HepG2 (cell line): ENCODE measurements around the gene FZD7. TPM values are rescaled to one million over a fixed set of nuclear protein-coding genes. Genes with fewer than 3 reads are reported as not detected.

Experiments used
- KIAA2018 ChIP-seq: sonication (generic); formaldehyde crosslinking; IDR thresholded peaks from 2 replicates; pipeline ENCODE4 v1.5.0; 2020; ENCODE audit warnings: mild to moderate bottlenecking, missing genetic modification reagents, borderline replicate concordance
- ZBED4 ChIP-seq: sonication (generic); formaldehyde crosslinking; IDR thresholded peaks from 2 replicates; pipeline ENCODE4 v1.4.0; 2020; ENCODE audit warnings: missing genetic modification reagents, borderline replicate concordance
- ZNF619 ChIP-seq: sonication (generic); formaldehyde crosslinking; IDR thresholded peaks from 2 replicates; pipeline ENCODE4 v1.4.0; 2020; ENCODE audit warnings: mild to moderate bottlenecking, missing genetic modification reagents
- polyA plus RNA-seq, 8 experiments: library from polyadenylated mRNA; depleted of rRNA in 3 of 8; stranded (reverse) in 7 of 8; unstranded in 1 of 8; fragments of >200 nt; fragmentation: Illumina TruSeq in 4 of 8; extraction: Trizol in 4 of 8; gene quantifications; 2 replicates each; pipeline versions ENCODE4 v1.2.1 to v1.2.3, GENCODE V29; 2011 to 2016; ENCODE audit warnings: low read depth in 4 of 8, missing spikeins in 1 of 8, mixed read lengths in 1 of 8; ENCODE audit not compliant: insufficient read depth in 1 of 8
- total RNA-seq, 5 experiments: library from RNA; depleted of rRNA; stranded (reverse); fragments of >200 nt; fragmentation: Illumina TruSeq; extraction: Trizol; gene quantifications; 2 replicates each; pipeline ENCODE4 v1.2.3, GENCODE V29; 2016; ENCODE audit warnings: low read depth in 1 of 5

Gene FZD7
- total and polyA plus RNA-seq, 2 of the 13 experiments (the other 11 are each of a cell fraction or from before 2014, with no cell fraction given), result 0.13 to 0.38 TPM

GRCh38 chr2:202054679-202055078 is 21.0 kb downstream of the FZD7 start (continued):
- TF ChIP-seq ZBED4 (no peak), KIAA2018 (CRISPR knock-in tag) (no peak), ZNF619 (CRISPR knock-in tag) (no peak)
- TF ChIP-seq, all 625 proteins: peak for 0
